Heart left ventricle (tissue), 13 donors: Measurements from ENCODE around the gene SERPINC1.
"Not testable (repeated sequence)": the region's sequence is repeated elsewhere in the genome, so short reads cannot be mapped to it uniquely, and the experiment has no call there.

Experiments
- CTCF ChIP-seq, 12 donors: fragments of 200-600 bp; sonication (generic) in 4 of 12; IDR thresholded peaks; one replicate each; pipeline versions ENCODE4 v1.5.0 to v1.8.0; 2018 to 2022; ENCODE audit warnings: antibody characterized with exemption in 12 of 12, mild to moderate bottlenecking in 5 of 12
- POLR2A ChIP-seq, 2 donors: fragments of 450-650 bp; IDR thresholded peaks; one replicate each; pipeline ENCODE4 v1.6.1; 2017; ENCODE audit warnings: antibody characterized with exemption in 2 of 2, mild to moderate bottlenecking in 2 of 2, moderate library complexity in 2 of 2
- donor health status: ischemic (EF 13 %, LVEDD 7.1; RV severe dilation, severe dysfunction).
- donor health status: DM: no; HTN: yes; CAD: no.
- donor health status: DM: no; HTN: no; CAD: no.
- donor health status: ischemic (EF 25% LVEDD 6.9; RV normal size, moderate dysfunction).
- donor health status: ischemic (EF 25% LVEDD 5.7; RV mildly dilated, moderate dysfunction).
- donor health status: ischemic (EF 35%, LVEDD 5.7; RV mildly dilated, moderate dysfunction).
- donor health status: nonischemic (EF 11% LVEDD 7.7; RV severe dilation, severe dysfunction).
- donor health status: DM: yes; HTN: yes; CAD: no.
- donor health status: PGD.
- donor health status: ischemic (EF 29% LVEDD 5.4; RV normal size, mild dysfunction).
- donor health status: nonischemic (EF 23%, LVEDD 6.1; RV moderate dilation, normal function).

DNA sequence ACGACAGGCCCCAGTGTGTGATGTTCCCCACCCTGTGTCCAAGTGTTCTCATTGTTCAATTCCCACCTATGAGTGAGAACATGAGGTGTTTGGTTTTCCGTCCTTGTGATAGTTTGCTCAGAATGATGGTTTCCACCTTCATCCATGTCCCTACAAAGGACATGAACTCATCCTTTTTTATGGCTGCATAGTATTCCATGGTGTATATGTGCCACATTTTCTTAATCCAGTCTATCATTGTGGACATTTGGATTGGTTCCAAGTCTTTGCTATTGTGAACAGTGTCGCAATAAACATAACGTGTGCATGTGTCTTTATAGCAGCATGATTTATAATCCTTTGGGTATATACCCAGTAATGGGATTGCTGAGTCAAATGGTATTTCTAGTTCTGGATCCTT, 36.0 kb downstream of the SERPINC1 start:
- TF ChIP-seq CTCF, POLR2A (IDR thresholded peaks at IDR 0.05): not testable (repeated sequence)
